ENCODE results near the gene SLITRK4.

SLITRK4 gene

GRCh38 chrX:143635915-143636314 is at the start of gene SLITRK4:
Gene SLITRK4, minus strand, starts transcription at chrX:143636101. Its CDS starts 4,993 bp downstream, at chrX:143631108.
- no peak for DNase-seq

GRCh38 chrX:143683486-143683885 is 47.6 kb upstream of the SLITRK4 start:
- no peak for DNase-seq

- DNase-seq = no peak
These were observed 39.0 kb upstream of the SLITRK4 start for GRCh38 chrX:143674926-143675325.

- DNase-seq = no peak
These were observed 33.5 kb upstream of the SLITRK4 start for GRCh38 chrX:143669395-143669794.

GRCh38 chrX:143664302-143664701 is 28.4 kb upstream of the SLITRK4 start:
- no peak for DNase-seq

GRCh38 chrX:143663755-143664154 is 27.9 kb upstream of the SLITRK4 start:
- no peak for DNase-seq

- DNase-seq = no peak
These were observed 25.4 kb upstream of the SLITRK4 start for GRCh38 chrX:143661286-143661685.

GRCh38 chrX:143648705-143649104 is 12.8 kb upstream of the SLITRK4 start:
- DNase-seq = no peak

GRCh38 chrX:143642426-143642825 is 6.5 kb upstream of the SLITRK4 start:
- no peak for DNase-seq

GRCh38 chrX:143636831-143637230 is 930 bp upstream of the SLITRK4 start:
- no peak for DNase-seq

- DNase-seq = no peak
These were observed 1.0 kb downstream of the SLITRK4 start for GRCh38 chrX:143634663-143635455.

GRCh38 chrX:143634309-143634662 is 1.6 kb downstream of the SLITRK4 start:
- DNase-seq = no peak

GRCh38 chrX:143633461-143634308 is 2.2 kb downstream of the SLITRK4 start:
- no peak for DNase-seq

- no peak for DNase-seq
These were observed 3.1 kb downstream of the SLITRK4 start for GRCh38 chrX:143632625-143633410.

- DNase-seq = no peak
These were observed 12.2 kb downstream of the SLITRK4 start for GRCh38 chrX:143623657-143624056.

GRCh38 chrX:143621276-143621675 is 14.6 kb downstream of the SLITRK4 start:
- no peak for DNase-seq

- DNase-seq = no peak
These were observed 20.1 kb downstream of the SLITRK4 start for GRCh38 chrX:143615851-143616250.

- no peak for DNase-seq
These were observed 34.1 kb downstream of the SLITRK4 start for GRCh38 chrX:143601809-143602208.

GRCh38 chrX:143581240-143581639 is 54.7 kb downstream of the SLITRK4 start:
- DNase-seq = no peak

- no peak for DNase-seq
These were observed 55.6 kb downstream of the SLITRK4 start for GRCh38 chrX:143580266-143580665.
